Measurements from ENCODE around the gene RNU1-2. TPM values are rescaled to one million over a fixed set of nuclear protein-coding genes. Genes with fewer than 3 reads are reported as not detected.
"Not testable (repeated sequence)": the region's sequence is repeated elsewhere in the genome, so short reads cannot be mapped to it uniquely, and the experiment has no call there.

RNU1-2 gene
- total RNA-seq, 2 experiments from 2014 or later: 1,573 to 2,291 TPM

- Mint-ChIP-seq H3K36me3 (ENCODE audit: low read depth) (no peaks in the 10 kb centered on the region), H3K4me3 (no peak overlapping the region), H3K27ac (no peak overlapping the region), H3K4me1 (peaks cover 34% of the 10 kb centered on the region), H3K27me3 (no peaks in the 10 kb centered on the region), H3K9me3 (ENCODE audit: low read depth) (no peaks in the 10 kb centered on the region)
- CTCF ChIA-PET: interaction anchor here (1.4 kb wide), 1 partner anchor 194 kb away, joined by 3 read pairs; no protein-coding TSS in a partner anchor
- DNase-seq: peak; percentile 59
- POLR2A ChIA-PET: interaction anchor here (0.6 to 1.2 kb wide), 2 partner anchors 389 to 567 kb away, joined by 4 to 8 read pairs; no protein-coding TSS in a partner anchor
- peak; percentile 2 for ATAC-seq
- intact Hi-C loops (cut with DNase I, micrococcal nuclease): loop anchor here (1.0 to 10.0 kb wide), 5 partner anchors 14 to 1286 kb away; partner anchors contain the start of genes DDI2 (in 1 of the 2) and ZBTB17 (in 1 of the 2)
Measured at GRCh38 chr1:16903054-16903453, 7.3 kb downstream of the RNU1-2 start.

GRCh38 chr1:16903458-16903796, 7.6 kb downstream of the RNU1-2 start:
- ChIA-PET POLR2A (interaction anchor here (0.6 to 1.2 kb wide), 2 partner anchors 323 to 390 kb away, joined by 5 to 8 read pairs; no protein-coding TSS in a partner anchor), CTCF (interaction anchor here (0.6 to 1.4 kb wide), 3 partner anchors 57 to 222 kb away, joined by 3 read pairs; no protein-coding TSS in a partner anchor)
- peaks cover 30% of the 10 kb centered on the region for H3K4me1 Mint-ChIP-seq

GRCh38 chr1:16904560-16905109, 8.9 kb downstream of the RNU1-2 start:
- Mint-ChIP-seq H3K27me3 (no peaks in the 10 kb centered on the region), H3K36me3 (ENCODE audit: low read depth) (no peaks in the 10 kb centered on the region), H3K4me1 (peaks cover 30% of the 10 kb centered on the region), H3K4me3 (no peak overlapping the region), H3K9me3 (ENCODE audit: low read depth) (no peaks in the 10 kb centered on the region), H3K27ac (no peak overlapping the region)
- peak; percentile 100 for DNase-seq
- ChIA-PET CTCF (interaction anchor here (1.3 to 1.8 kb wide), 2 partner anchors 194 to 195 kb away, joined by 3 to 4 read pairs; no protein-coding TSS in a partner anchor), POLR2A (interaction anchor here (0.6 to 2.3 kb wide), 24 partner anchors 8 to 1120 kb away, joined by 3 to 78 read pairs (median 4); partner anchors contain the start of genes RNU1-2 and SZRD1)
- intact Hi-C loops (cut with DNase I, micrococcal nuclease): loop anchor here (1.0 to 10.0 kb wide), 14 partner anchors 8 to 1380 kb away; partner anchors contain the start of genes SDHB (in 2 of the 2), CASP9 (in 1 of the 2), DDI2 (in 1 of the 2) and NBPF1 (in 1 of the 2)
- peak; percentile 90 for ATAC-seq

More at GRCh38 chr1:16903458-16903796, 7.6 kb downstream of the RNU1-2 start:
- Mint-ChIP-seq H3K27ac (no peak overlapping the region), H3K27me3 (no peaks in the 10 kb centered on the region), H3K36me3 (ENCODE audit: low read depth) (no peaks in the 10 kb centered on the region), H3K9me3 (ENCODE audit: low read depth) (no peaks in the 10 kb centered on the region), H3K4me3 (no peak overlapping the region)
- no peak for ATAC-seq
- intact Hi-C loops (cut with DNase I, micrococcal nuclease): loop anchor here (1.0 to 10.0 kb wide), 5 partner anchors 14 to 1286 kb away; partner anchors contain the start of genes DDI2 (in 1 of the 2) and ZBTB17 (in 1 of the 2)
- no peak for DNase-seq

- Mint-ChIP-seq H3K36me3 (ENCODE audit: low read depth) (no peaks in the 10 kb centered on the region), H3K27me3 (no peaks in the 10 kb centered on the region), H3K9me3 (ENCODE audit: low read depth) (no peaks in the 10 kb centered on the region), H3K27ac (no peak overlapping the region), H3K4me3 (no peak overlapping the region), H3K4me1 (peaks cover 31% of the 10 kb centered on the region)
- intact Hi-C loops (cut with DNase I, micrococcal nuclease): loop anchor here (1.0 to 10.0 kb wide), 11 partner anchors 8 to 1380 kb away; partner anchors contain the start of genes CASP9 (in 1 of the 2), NBPF1 (in 1 of the 2), RCC2 (in 1 of the 2) and RNU1-1 (in 1 of the 2)
- DNase-seq: peak; percentile 64
- peak; percentile 75 for ATAC-seq
- CTCF ChIA-PET: interaction anchor here (1.3 to 1.8 kb wide), 2 partner anchors 194 to 196 kb away, joined by 3 to 4 read pairs; no protein-coding TSS in a partner anchor
- POLR2A ChIA-PET: interaction anchor here (0.6 to 2.3 kb wide), 26 partner anchors 9 to 1121 kb away, joined by 3 to 78 read pairs (median 4); partner anchors contain the start of genes RNU1-2 and SZRD1
Measured at GRCh38 chr1:16905110-16905867, 9.5 kb downstream of the RNU1-2 start.

- no peak overlapping the region for H3K4me3 Mint-ChIP-seq
- H3K9me3 Mint-ChIP-seq (ENCODE audit: low read depth): no peaks in the 10 kb centered on the region
- H3K27ac Mint-ChIP-seq: no peak overlapping the region
- H3K27me3 Mint-ChIP-seq: no peaks in the 10 kb centered on the region
- ATAC-seq (peak; percentile 13), DNase-seq (peak; percentile 69)
- intact Hi-C loops (cut with DNase I, micrococcal nuclease): loop anchor here (1.0 to 10.0 kb wide), 11 partner anchors 7 to 1381 kb away; partner anchors contain the start of genes CASP9 (in 1 of the 2), NBPF1 (in 1 of the 2), RCC2 (in 1 of the 2) and RNU1-1 (in 1 of the 2)
- ChIA-PET POLR2A (interaction anchor here (0.6 to 2.3 kb wide), 16 partner anchors 8 to 699 kb away, joined by 3 to 78 read pairs (median 5); partner anchors contain the start of gene RNU1-2), CTCF (interaction anchor here (1.8 kb wide), 1 partner anchor 195 kb away, joined by 4 read pairs; no protein-coding TSS in a partner anchor)
- H3K4me1 Mint-ChIP-seq: peaks cover 25% of the 10 kb centered on the region
- H3K36me3 Mint-ChIP-seq (ENCODE audit: low read depth): no peaks in the 10 kb centered on the region
Measured at GRCh38 chr1:16905868-16906702, 10.3 kb downstream of the RNU1-2 start.

GRCh38 chr1:16906873-16907272, 11.1 kb downstream of the RNU1-2 start:
- H3K27ac Mint-ChIP-seq: no peak overlapping the region
- DNase-seq (no peak), ATAC-seq (no peak)
- H3K9me3 Mint-ChIP-seq (ENCODE audit: low read depth): no peaks in the 10 kb centered on the region
- intact Hi-C loops (cut with DNase I, micrococcal nuclease): loop anchor here (10.0 kb wide), 3 partner anchors 182 to 932 kb away; partner anchors contain the start of gene ZBTB17 (in 1 of the 2)
- ChIA-PET POLR2A (interaction anchor here (0.7 kb wide), 1 partner anchor 60 kb away, joined by 4 read pairs; no protein-coding TSS in a partner anchor), CTCF (no interaction called here)
- H3K27me3 Mint-ChIP-seq: no peaks in the 10 kb centered on the region
- H3K36me3 Mint-ChIP-seq (ENCODE audit: low read depth): no peaks in the 10 kb centered on the region
- peaks cover 18% of the 10 kb centered on the region for H3K4me1 Mint-ChIP-seq
- H3K4me3 Mint-ChIP-seq: no peak overlapping the region

GRCh38 chr1:16907870-16908758, 12.3 kb downstream of the RNU1-2 start:
- intact Hi-C loops (cut with DNase I, micrococcal nuclease): loop anchor here (2.0 to 10.0 kb wide), 4 partner anchors 17 to 933 kb away; partner anchors contain the start of gene ZBTB17 (in 1 of the 2)
- H3K4me1 Mint-ChIP-seq: peaks cover 22% of the 10 kb centered on the region
- H3K27ac Mint-ChIP-seq: no peak overlapping the region
- no peak overlapping the region for H3K4me3 Mint-ChIP-seq
- H3K27me3 Mint-ChIP-seq: no peaks in the 10 kb centered on the region
- ChIA-PET CTCF (no interaction called here), POLR2A (interaction anchor here (0.6 kb wide), 1 partner anchor 36 kb away, joined by 3 read pairs; no protein-coding TSS in a partner anchor)
- no peaks in the 10 kb centered on the region for H3K9me3 Mint-ChIP-seq (ENCODE audit: low read depth)
- no peaks in the 10 kb centered on the region for H3K36me3 Mint-ChIP-seq (ENCODE audit: low read depth)
- DNase-seq: no peak
- no peak for ATAC-seq

- peak overlapping the region; percentile 10 for H3K4me3 Mint-ChIP-seq
- CTCF ChIA-PET: interaction anchor here (0.6 kb wide), 1 partner anchor 149 kb away, joined by 3 read pairs; no protein-coding TSS in a partner anchor
- H3K27ac Mint-ChIP-seq; H3K27me3 Mint-ChIP-seq; H3K36me3 Mint-ChIP-seq (ENCODE audit: low read depth); ATAC-seq; POLR2A ChIA-PET; H3K9me3 Mint-ChIP-seq (ENCODE audit: low read depth); DNase-seq: not testable (repeated sequence)
- intact Hi-C loops (cut with DNase I, micrococcal nuclease): loop anchor here in 1 of 2 experiments (2.0 to 5.0 kb wide), 4 partner anchors 415 to 695 kb away; partner anchors contain the start of gene NECAP2
- peaks cover 33% of the 10 kb centered on the region for H3K4me1 Mint-ChIP-seq
Measured at GRCh38 chr1:16911851-16912721, 16.3 kb downstream of the RNU1-2 start.

GRCh38 chr1:16912742-16913141, 17.0 kb downstream of the RNU1-2 start:
- H3K27ac Mint-ChIP-seq: not testable (repeated sequence)
- intact Hi-C loops (cut with DNase I, micrococcal nuclease): loop anchor here (1.0 to 5.0 kb wide), 6 partner anchors 7 to 695 kb away; partner anchors contain the start of gene NECAP2 (in 1 of the 2)

More at GRCh38 chr1:16912742-16913141, 17.0 kb downstream of the RNU1-2 start:
- CTCF ChIA-PET; H3K27me3 Mint-ChIP-seq; H3K9me3 Mint-ChIP-seq (ENCODE audit: low read depth); H3K36me3 Mint-ChIP-seq (ENCODE audit: low read depth); ATAC-seq; DNase-seq; POLR2A ChIA-PET: not testable (repeated sequence)
- Mint-ChIP-seq H3K4me1 (peaks cover 31% of the 10 kb centered on the region), H3K4me3 (peak overlapping the region; percentile 89)
